GM20431 (cell line): ENCODE data around the gene EPB41L2.
"Not testable (repeated sequence)": the region's sequence is repeated elsewhere in the genome, so short reads cannot be mapped to it uniquely, and the experiment has no call there.

Experiments used
- in situ Hi-C: fragments of 300-500 bp; cut with MseI, MboI; formaldehyde crosslinking; loops from one replicate; pipeline ENCODE4 v1.15.0; 2020; ENCODE audit warnings: low sequenced_read_pairs; ENCODE audit not compliant: unreplicated experiment

The EPB41L2 gene

GRCh38 chr6:131007964-131008363, 55.1 kb downstream of the EPB41L2 start:
- in situ Hi-C loops = not testable (repeated sequence)

DNA sequence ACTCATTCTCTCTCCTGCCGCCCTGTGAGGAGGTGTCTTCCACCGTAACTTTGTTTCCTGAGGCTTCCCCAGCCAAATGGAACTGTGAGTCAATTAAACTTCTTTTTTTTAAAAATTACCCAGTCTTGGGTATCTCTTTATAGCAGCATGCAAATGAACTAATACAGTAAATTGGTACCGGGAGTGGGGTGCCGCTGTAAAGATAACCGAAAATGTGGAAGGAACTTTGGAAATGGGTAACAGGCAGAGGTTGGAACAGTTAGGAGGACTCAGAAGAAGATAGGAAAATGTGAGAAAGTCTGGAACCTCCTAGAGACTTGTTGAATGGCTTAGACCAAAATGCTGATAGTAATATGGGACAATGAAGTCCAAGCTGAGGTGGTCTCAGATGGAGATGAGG, 55.8 kb downstream of the EPB41L2 start:
- in situ Hi-C loops = no loop called here

DNA sequence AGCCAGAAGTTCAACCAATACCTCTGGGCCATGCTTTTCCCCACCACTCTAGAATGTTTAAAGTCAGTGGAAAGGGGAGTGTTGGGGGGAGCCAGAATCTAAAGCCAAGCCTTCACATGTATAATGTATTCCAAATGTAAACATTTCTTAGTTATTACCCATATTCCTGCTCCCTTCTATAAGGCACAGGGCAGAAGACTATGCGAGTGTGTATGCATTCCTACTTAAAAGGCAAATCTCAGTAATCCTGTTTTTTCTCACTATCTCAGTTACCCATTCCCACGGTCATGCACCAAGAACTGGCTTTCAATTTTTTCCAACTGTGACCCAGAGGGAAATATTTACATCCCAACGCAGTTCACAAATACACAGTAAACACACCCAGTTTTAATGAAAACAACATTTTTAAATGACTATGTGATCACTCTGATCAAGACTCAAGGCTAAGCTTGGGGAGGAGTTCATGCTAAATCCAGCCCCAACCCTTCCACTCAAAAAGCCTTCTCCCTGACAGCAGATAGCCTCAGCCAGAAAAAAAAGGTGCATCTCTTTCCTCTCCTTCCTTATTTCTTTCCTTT, 57.5 kb downstream of the EPB41L2 start:
- in situ Hi-C loops = no loop called here

GRCh38 chr6:131004936-131005335, 58.1 kb downstream of the EPB41L2 start:
- in situ Hi-C loops = no loop called here

GRCh38 chr6:131004387-131004755, 58.7 kb downstream of the EPB41L2 start:
- in situ Hi-C loops = no loop called here

GRCh38 chr6:131003488-131004386, 59.3 kb downstream of the EPB41L2 start:
- in situ Hi-C loops = no loop called here

DNA sequence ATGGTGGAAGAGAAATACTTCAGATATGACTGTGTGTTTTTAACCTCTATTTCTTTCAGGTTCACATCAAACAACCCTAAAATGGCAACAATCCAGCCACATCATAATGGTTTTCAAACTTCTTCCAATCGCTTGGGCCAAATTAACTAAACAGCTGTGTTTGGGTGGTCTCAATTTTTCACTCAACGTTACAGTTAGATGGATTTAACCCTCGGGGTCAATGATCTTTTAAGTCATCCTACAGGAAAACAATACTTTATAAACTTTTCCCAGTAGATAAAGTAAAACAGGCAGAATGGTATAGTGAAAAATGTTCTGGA, 60.4 kb downstream of the EPB41L2 start:
- in situ Hi-C loops = no loop called here

DNA sequence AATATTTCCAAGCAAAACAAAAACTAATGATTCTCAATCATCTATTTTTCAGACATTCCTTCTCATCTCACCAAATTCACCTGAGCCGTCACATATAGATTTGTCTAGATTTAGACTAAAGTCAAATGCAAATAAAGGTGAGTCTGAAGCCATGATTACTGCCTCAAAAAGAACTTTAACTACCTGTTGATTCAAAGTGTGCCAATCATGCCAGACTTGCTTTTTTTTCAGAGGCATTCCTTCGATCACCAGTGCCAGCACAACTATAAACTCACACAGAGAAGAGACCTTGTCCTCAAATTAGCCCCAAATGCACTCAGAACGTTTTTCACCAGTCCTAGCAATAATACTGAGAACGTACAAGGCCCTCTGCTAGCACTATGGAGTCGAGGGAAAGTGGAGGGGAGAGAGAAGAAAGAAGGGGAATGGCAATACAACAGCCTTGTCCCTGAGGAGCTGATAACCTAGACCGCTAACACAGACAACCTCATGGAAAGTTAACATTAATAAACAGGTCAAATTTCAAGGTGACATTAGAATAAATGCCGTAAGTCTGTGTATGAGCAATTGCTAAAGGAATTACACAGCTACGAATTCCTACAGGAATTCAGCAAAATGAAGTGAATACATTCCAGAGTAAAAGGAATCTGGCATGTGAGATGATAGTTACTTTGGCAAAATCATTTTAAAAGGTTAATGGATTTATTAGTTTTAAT, 60.9 kb downstream of the EPB41L2 start:
- in situ Hi-C loops = no loop called here

GRCh38 chr6:131001111-131001736, 61.8 kb downstream of the EPB41L2 start:
- in situ Hi-C loops = no loop called here

GRCh38 chr6:131000544-131000943, 62.5 kb downstream of the EPB41L2 start:
- in situ Hi-C loops = no loop called here

- in situ Hi-C loops = no loop called here
Measured at GRCh38 chr6:130997061-130997753, 65.8 kb downstream of the EPB41L2 start.

- in situ Hi-C loops = no loop called here
Measured at GRCh38 chr6:130996635-130997034, 66.4 kb downstream of the EPB41L2 start.

DNA sequence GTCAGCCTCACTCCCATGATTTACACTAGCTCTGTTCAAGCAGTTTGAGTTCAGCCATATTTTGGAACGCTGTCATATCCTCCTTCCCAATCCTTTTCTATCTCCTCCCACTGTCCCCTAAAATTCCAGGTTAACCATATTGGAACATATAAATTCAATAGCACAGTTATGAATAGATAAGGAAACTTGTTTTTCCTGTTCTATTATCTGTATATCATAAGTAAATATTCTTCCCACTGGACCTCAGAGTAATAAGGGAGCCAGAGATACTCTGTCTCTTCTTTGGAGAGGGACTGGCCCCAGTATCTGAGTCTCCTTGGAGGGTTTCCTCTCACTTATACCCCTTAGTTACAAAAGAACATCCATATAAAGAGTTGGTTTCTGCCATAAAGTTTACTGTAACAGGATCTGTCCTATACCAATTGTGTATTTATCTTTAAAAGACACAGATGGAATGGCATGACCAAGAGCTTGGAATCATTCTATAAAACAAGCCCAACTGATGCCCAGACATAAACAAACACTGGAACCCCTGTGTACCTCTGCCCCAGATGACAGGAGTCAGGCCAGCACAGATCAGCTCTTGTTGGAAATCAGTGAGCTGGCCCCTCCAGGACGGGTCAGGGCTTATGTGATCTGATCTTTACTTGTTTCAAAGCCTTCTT, 67.1 kb downstream of the EPB41L2 start:
- in situ Hi-C loops = no loop called here

- in situ Hi-C loops = no loop called here
Measured at GRCh38 chr6:130994319-130995097, 68.5 kb downstream of the EPB41L2 start.

- in situ Hi-C loops = no loop called here
Measured at GRCh38 chr6:130993292-130993765, 69.7 kb downstream of the EPB41L2 start.

DNA sequence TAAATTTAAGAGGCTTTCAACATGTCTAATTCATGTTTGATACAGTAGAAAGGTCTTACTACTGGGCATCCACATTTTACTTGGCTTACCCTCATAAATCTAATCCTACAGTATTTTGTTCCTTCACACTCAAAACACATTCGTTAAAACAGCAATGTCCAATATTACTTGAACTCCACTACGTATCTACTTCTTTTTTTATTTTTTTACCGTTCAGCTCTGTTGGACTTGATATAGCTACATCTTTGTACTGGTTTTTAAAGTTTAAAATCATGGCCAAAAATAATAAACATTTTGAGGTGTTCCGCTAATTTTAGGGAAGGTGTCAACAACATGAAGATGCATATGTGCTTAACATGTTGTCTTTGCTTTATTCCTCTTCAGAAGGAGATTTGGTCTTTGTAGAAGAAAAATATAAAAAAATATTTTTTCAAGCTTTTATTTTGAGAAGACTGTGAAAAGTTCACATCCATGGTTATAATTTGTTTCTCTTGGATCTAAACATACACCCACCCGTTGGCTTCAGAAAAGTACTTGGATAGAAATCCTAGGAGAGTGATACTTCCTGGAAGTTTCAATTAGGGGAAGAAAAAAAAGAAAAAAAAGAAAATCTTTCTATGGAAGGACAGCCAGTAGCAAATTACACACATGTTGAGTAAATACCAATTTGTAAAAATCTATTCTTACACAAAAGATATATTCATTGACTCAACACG, 71.5 kb downstream of the EPB41L2 start:
- in situ Hi-C loops = no loop called here

DNA sequence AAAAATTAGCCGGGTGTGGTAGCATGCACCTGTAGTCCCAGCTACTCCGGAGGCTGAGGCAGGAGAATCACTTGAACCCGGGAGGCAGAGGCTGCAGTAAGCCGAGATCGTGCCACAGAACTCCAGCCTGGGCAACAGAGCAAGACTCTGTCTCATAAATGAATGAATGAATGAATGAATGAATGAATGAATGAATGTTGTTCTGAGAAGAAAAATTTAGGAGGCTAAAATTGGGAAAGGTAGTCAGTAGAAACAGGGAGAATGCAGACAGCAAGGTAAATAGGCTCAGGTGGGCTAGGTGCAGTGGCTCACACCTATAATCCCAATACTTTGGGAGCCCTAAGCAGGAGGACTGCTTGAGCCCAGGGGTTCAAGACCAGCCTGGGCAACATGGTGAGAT, 75.5 kb downstream of the EPB41L2 start:
- in situ Hi-C loops = not testable (repeated sequence)

- in situ Hi-C loops = no loop called here
Measured at GRCh38 chr6:130985115-130985514, 77.9 kb downstream of the EPB41L2 start.
